Transverse colon (tissue), 4 donors: ENCODE data around the gene DPP8. TPM values are rescaled to one million over a fixed set of nuclear protein-coding genes. Genes with fewer than 3 reads are reported as not detected.

Experiments
- DNase-seq: peaks from one replicate; pipeline ENCODE4 v3.0.0-alpha.2; 2019
- H3K27ac ChIP-seq, 4 donors: fragments of 200-600 bp; sonication (generic); 2 replicates each; pipeline ENCODE4 v1.5.1; 2016 to 2018; ENCODE audit warnings: inconsistent platforms in 4 of 4
- H3K27me3 ChIP-seq: fragments of 200-600 bp; sonication (generic); 2 replicates; pipeline ENCODE4 v1.5.1; 2017; ENCODE audit warnings: inconsistent platforms
- H3K36me3 ChIP-seq, 4 donors: fragments of 200-600 bp; sonication (generic); 2 replicates each; pipeline ENCODE4 v1.5.1; 2017 to 2019; ENCODE audit warnings: inconsistent platforms in 4 of 4
- H3K4me1 ChIP-seq, 4 donors: fragments of 200-600 bp; sonication (generic); 2 replicates each; pipeline ENCODE4 v1.5.1; 2017 to 2020; ENCODE audit warnings: inconsistent platforms in 4 of 4
- H3K4me3 ChIP-seq, 4 donors: fragments of 200-600 bp; sonication (generic); 1 replicate in 1 of 4; 2 replicates in 3 of 4; pipeline versions ENCODE4 v1.5.1 to v1.6.1; 2017 to 2019; ENCODE audit warnings: inconsistent platforms in 4 of 4
- H3K9me3 ChIP-seq, 2 donors: fragments of 200-600 bp; sonication (generic); 2 replicates each; pipeline ENCODE4 v1.5.1; 2017 to 2019; ENCODE audit warnings: inconsistent platforms in 2 of 2
- CTCF ChIP-seq, 5 experiments: fragments of 200-600 bp in 3 of 5; fragments of 450-650 bp in 2 of 5; sonication (generic) in 3 of 5; IDR thresholded peaks; 1 replicate in 2 of 5; 2 replicates in 3 of 5; pipeline ENCODE4 v1.5.1; 2016 to 2017; ENCODE audit warnings: antibody characterized with exemption in 5 of 5, inconsistent platforms in 3 of 5, mild to moderate bottlenecking in 2 of 5, moderate library complexity in 1 of 5
- EP300 ChIP-seq: sonication (generic); formaldehyde crosslinking; IDR thresholded peaks from one replicate; pipeline ENCODE4 v1.6.1; 2017; ENCODE audit warnings: antibody characterized with exemption, low read depth
- POLR2A ChIP-seq: fragments of 450-650 bp; IDR thresholded peaks from one replicate; pipeline ENCODE4 v1.6.1; 2016; ENCODE audit warnings: antibody characterized with exemption, mild to moderate bottlenecking, moderate library complexity
- POLR2AphosphoS5 ChIP-seq, 3 donors: sonication (generic); formaldehyde crosslinking; IDR thresholded peaks; one replicate each; pipeline ENCODE4 v1.6.1; 2016; ENCODE audit warnings: antibody characterized with exemption in 3 of 3
- WGBS, 2 donors: methylation state at CpG; one replicate each; pipeline ENCODE4 v1.1.5; 2018; ENCODE audit warnings: low coverage in 1 of 2; 5-methylcytosine and 5-hydroxymethylcytosine counted together
- in situ Hi-C, 4 donors: fragments of 200-750 bp; cut with MboI; loops; one replicate each; pipeline versions ENCODE4 v1.15.0 to v1.15.1; 2017; ENCODE audit warnings: low sequenced_read_pairs in 3 of 4, low pct_ligation_motif_present in 1 of 4, low pct_unique_long_range_greater_than_20kb in 1 of 4
- intact Hi-C: fragments of 100-400 bp; cut with DNase I; formaldehyde crosslinking; loops from one replicate; pipeline ENCODE4 v1.15.1; 2023; ENCODE audit warnings: low total_unique reads
- total RNA-seq, 4 donors: library from RNA; depleted of rRNA; stranded (reverse); fragments of >200 nt; gene quantifications; one replicate each; pipeline ENCODE4 v1.1.0, GENCODE V29; 2016

The DPP8 gene
- total RNA-seq, 4 donors from 2014 or later: 20.2 to 66.5 (median 35.7) TPM

GRCh38 chr15:65420975-65421359 lies 96.5 kb downstream of the DPP8 start:
- peaks cover 57% of the 10 kb centered on the region for H3K27me3 ChIP-seq
- H3K36me3 ChIP-seq: no peaks in the 10 kb centered on the region
- DNase-seq: no peak
- peak overlapping the region in 3 of 4 donors; percentile 34 to 57 (median 45) for H3K4me3 ChIP-seq
- peak overlapping the region in 3 of 4 donors; percentile 8 to 18 (median 11) for H3K27ac ChIP-seq
- peaks cover 6 to 23% (median 20%) of the 10 kb centered on the region in 4 donors for H3K4me1 ChIP-seq
- in situ Hi-C loops (no loop called here), intact Hi-C loops (no loop called here)
- H3K9me3 ChIP-seq: no peaks in the 10 kb centered on the region
- WGBS, 2 donors: 31 to 55% methylated on average over 4 to 17 of the region's 17 CpGs
- TF ChIP-seq EP300 (no peak), CTCF (IDR thresholded peaks at IDR 0.05) (no peak)

- Histone ChIP-seq H3K36me3 (no peaks in the 10 kb centered on the region), H3K27ac (no peak overlapping the region), H3K27me3 (peaks cover 52% of the 10 kb centered on the region), H3K4me1 (peaks cover 6 to 32% (median 20%) of the 10 kb centered on the region in 4 donors), H3K9me3 (no peaks in the 10 kb centered on the region), H3K4me3 (no peak overlapping the region)
- DNase-seq: no peak
- in situ Hi-C loops (no loop called here), intact Hi-C loops (no loop called here)
- 86% methylated on average over 2 of the region's 2 CpGs; no CpG with 5 or more reads in 1 of the 2 donors for WGBS, 2 donors
- TF ChIP-seq POLR2AphosphoS5 (IDR thresholded peaks at IDR 0.05): no peak
- TF ChIP-seq EP300: no peak
- TF ChIP-seq CTCF (IDR thresholded peaks at IDR 0.05): no peak
- TF ChIP-seq POLR2A: no peak
Measured at GRCh38 chr15:65418596-65418995, 98.9 kb downstream of the DPP8 start.

- no peaks in the 10 kb centered on the region for H3K36me3 ChIP-seq
- H3K9me3 ChIP-seq: no peaks in the 10 kb centered on the region
- peaks cover 6 to 26% (median 13%) of the 10 kb centered on the region in 4 donors for H3K4me1 ChIP-seq
- peak overlapping the region in 2 of 4 donors; percentile 18 to 20 for H3K27ac ChIP-seq
- TF ChIP-seq POLR2A: no peak
- no peak for TF ChIP-seq CTCF (IDR thresholded peaks at IDR 0.05)
- TF ChIP-seq EP300: no peak
- no peak for TF ChIP-seq POLR2AphosphoS5 (IDR thresholded peaks at IDR 0.05)
- DNase-seq: no peak
- intact Hi-C loops (no loop called here), in situ Hi-C loops (no loop called here)
- H3K4me3 ChIP-seq: no peak overlapping the region
- 58 to 79% methylated on average over 3 to 8 of the region's 8 CpGs for WGBS, 2 donors
- peaks cover 38% of the 10 kb centered on the region for H3K27me3 ChIP-seq
Measured at GRCh38 chr15:65416845-65417416, 100.6 kb downstream of the DPP8 start.

GRCh38 chr15:65414841-65415621 lies 102.5 kb downstream of the DPP8 start:
- DNase-seq: no peak
- 53% methylated on average over 14 of the region's 14 CpGs; no CpG with 5 or more reads in 1 of the 2 donors for WGBS, 2 donors
- intact Hi-C loops (loop anchor here (5.0 kb wide), 1 partner anchor 1508 kb away; no protein-coding TSS in a partner anchor), in situ Hi-C loops (no loop called here)
- peak overlapping the region in 2 of 4 donors; percentile 39 to 40 for H3K27ac ChIP-seq
- peaks cover 0 to 9% (median 0%) of the 10 kb centered on the region in 4 donors for H3K4me1 ChIP-seq
- H3K36me3 ChIP-seq: no peaks in the 10 kb centered on the region
- no peak overlapping the region for H3K4me3 ChIP-seq
- TF ChIP-seq POLR2A: no peak
- TF ChIP-seq POLR2AphosphoS5 (IDR thresholded peaks at IDR 0.05): no peak
- TF ChIP-seq EP300: no peak
- TF ChIP-seq CTCF (IDR thresholded peaks at IDR 0.05): no peak
- H3K9me3 ChIP-seq: no peaks in the 10 kb centered on the region
- peaks cover 20% of the 10 kb centered on the region for H3K27me3 ChIP-seq
